GM23338 (cell line): ENCODE results near the gene TMBIM1.

ENCODE experiments used
- CREB1 ChIP-seq: fragments of 250-450 bp; sonication (Bioruptor Pico); IDR thresholded peaks from 2 replicates; pipeline ENCODE4 v1.5.0; 2020; ENCODE audit warnings: low read depth, mild to moderate bottlenecking, moderate library complexity
- CTCF ChIP-seq, 2 experiments: fragments of 200-600 bp in 1 of 2; sonication (generic) in 1 of 2; conservative IDR thresholded peaks; 2 replicates each; pipeline versions ENCODE4 v1.5.1 to v1.6.1; 2016 to 2017; ENCODE audit warnings: antibody characterized with exemption in 2 of 2, low read depth in 2 of 2, mild to moderate bottlenecking in 2 of 2, moderate library complexity in 1 of 2
- ETS1 ChIP-seq: IDR thresholded peaks from 2 replicates; pipeline ENCODE4 v1.6.1; 2016; ENCODE audit warnings: antibody characterized with exemption
- EZH2 ChIP-seq: fragments of 200-600 bp; sonication (generic); IDR thresholded peaks from one replicate; pipeline ENCODE4 v1.8.0; 2017; ENCODE audit warnings: antibody characterized with exemption, mild to moderate bottlenecking, low read depth; ENCODE audit not compliant: unreplicated experiment
- EZH2phosphoT487 ChIP-seq: fragments of 200-600 bp; sonication (generic); IDR thresholded peaks from one replicate; pipeline ENCODE4 v1.8.1; 2018; ENCODE audit warnings: antibody characterized with exemption; ENCODE audit not compliant: unreplicated experiment
- NANOG ChIP-seq: IDR thresholded peaks from 2 replicates; pipeline ENCODE4 v1.6.1; 2016; ENCODE audit warnings: antibody characterized with exemption, borderline replicate concordance
- POLR2AphosphoS5 ChIP-seq: IDR thresholded peaks from 2 replicates; pipeline ENCODE4 v1.6.1; 2016; ENCODE audit warnings: antibody characterized with exemption, low read depth
- REST ChIP-seq: IDR thresholded peaks from one replicate; pipeline ENCODE4 v1.6.1; 2018; ENCODE audit warnings: antibody characterized with exemption; ENCODE audit not compliant: unreplicated experiment
- ZNF114 ChIP-seq: fragments of 250-450 bp; sonication (Bioruptor Pico); IDR thresholded peaks from 2 replicates; pipeline ENCODE4 v1.5.0; 2020; ENCODE audit warnings: mild to moderate bottlenecking, moderate library complexity
- ZNF331 ChIP-seq: fragments of 250-450 bp; sonication (Bioruptor Pico); IDR thresholded peaks from 2 replicates; pipeline ENCODE4 v1.5.0; 2020; ENCODE audit warnings: low read depth, mild to moderate bottlenecking, moderate library complexity

- TF ChIP-seq CTCF (conservative IDR thresholded peaks at IDR 0.05; ENCODE audit: low read depth in 2 of 2) (no peak), REST (no peak), ZNF114 (CRISPR knock-in tag) (no peak), CREB1 (CRISPR knock-in tag) (no peak), POLR2AphosphoS5 (no peak), ZNF331 (CRISPR knock-in tag) (no peak), EZH2 (no peak), EZH2phosphoT487 (no peak), NANOG (no peak), ETS1 (no peak)
Observed at GRCh38 chr2:218329826-218330593, 37.7 kb upstream of the TMBIM1 start.
